Stimulated activated CD4-positive, alpha-beta T cell treated with anti-CD3 and anti-CD28 coated beads, Interleukin-12 subunit alpha, Interleukin-12 subunit beta, amount 100 ng/mL, for 48 hours (primary cell): Measurements from ENCODE around the gene CLDN11.

ENCODE experiments used
- DNase-seq, 3 donors: peaks; one replicate each; pipeline ENCODE4 v3.0.0-alpha.2; 2020; ENCODE audit warnings: low read depth in 2 of 3, low spot score in 1 of 3

Gene CLDN11

GRCh38 chr3:170426240-170426797 lies 7.7 kb downstream of the CLDN11 start:
- DNase-seq = no peak

DNA sequence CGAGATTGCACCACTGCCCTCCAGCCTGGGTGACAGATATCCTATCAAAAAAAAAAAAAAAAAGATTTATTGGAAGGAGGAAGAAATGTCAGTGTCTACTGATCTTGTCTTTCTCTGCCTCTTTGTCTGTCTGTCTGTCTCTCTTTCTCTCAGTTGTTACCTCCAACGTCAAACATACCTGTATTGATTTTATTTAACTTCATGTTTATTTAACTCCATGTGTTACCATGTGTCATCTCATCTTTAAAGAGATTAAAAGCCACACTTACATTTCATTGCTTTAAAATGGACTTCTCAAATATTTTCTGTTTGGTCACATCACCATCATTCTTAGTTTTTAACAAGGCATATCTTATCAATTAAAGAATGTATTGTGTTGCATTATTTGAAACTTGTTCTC lies 9.4 kb downstream of the CLDN11 start:
- DNase-seq = no peak

DNA sequence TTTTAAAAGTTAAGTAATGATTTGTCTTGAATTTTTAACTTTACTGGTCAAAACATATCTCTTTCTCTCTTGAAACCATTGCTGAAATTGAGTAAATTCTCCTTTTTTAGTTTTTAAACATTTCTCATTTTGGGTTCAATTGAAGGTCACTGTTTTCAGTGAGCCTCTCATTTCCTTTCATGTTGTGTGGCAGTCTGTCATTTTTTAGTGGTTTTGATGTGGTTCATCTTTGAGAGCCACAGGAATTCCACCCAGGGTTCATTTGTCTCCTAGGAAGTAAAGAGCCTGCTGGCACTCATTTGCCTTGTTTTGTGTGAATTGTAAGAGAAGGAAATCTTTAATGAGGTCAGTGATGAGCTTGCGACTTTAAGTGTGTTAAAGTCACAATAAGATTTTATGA lies 10.4 kb downstream of the CLDN11 start:
- no peak for DNase-seq

- no peak for DNase-seq
These were observed 12.4 kb downstream of the CLDN11 start for GRCh38 chr3:170431054-170431453.

DNA sequence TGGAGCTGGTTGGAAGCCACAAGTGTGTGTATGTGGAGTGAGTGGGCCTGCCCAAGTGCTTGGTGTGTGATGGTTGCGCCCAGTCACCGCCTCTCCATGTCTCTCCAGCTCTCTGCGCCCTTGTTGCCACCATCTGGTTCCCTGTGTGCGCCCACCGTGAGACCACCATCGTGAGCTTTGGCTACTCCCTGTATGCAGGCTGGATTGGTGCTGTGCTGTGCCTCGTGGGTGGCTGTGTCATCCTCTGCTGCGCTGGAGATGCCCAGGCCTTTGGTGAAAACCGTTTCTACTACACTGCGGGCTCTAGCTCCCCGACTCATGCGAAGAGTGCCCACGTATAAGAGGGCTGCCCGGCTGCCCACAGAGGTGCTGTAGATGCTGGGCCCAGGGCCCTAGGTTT lies 13.7 kb downstream of the CLDN11 start:
- no peak for DNase-seq

- DNase-seq = no peak
These were observed 18.0 kb downstream of the CLDN11 start for GRCh38 chr3:170436697-170437096.

GRCh38 chr3:170437176-170437575 lies 18.5 kb downstream of the CLDN11 start:
- DNase-seq = no peak

GRCh38 chr3:170437696-170438407 lies 19.2 kb downstream of the CLDN11 start:
- no peak for DNase-seq

DNA sequence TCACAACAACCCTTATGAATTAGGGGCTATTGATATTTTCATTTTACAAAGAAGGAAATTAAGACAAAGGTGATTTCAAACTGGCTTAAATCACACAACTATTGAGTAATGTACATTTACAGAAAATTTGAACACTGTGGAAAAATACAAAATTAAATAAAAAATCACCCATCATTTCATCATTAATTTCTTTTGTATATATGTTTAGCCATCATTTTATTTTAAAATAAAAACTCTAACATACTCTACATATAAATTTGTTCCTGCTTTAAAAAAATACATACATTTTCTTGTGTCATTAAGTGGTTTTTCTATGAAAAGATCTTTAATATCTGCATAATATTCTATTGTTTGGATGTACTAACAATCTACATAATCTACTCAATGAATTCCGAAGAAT lies 20.2 kb downstream of the CLDN11 start:
- DNase-seq = no peak

- DNase-seq = no peak
These were observed 21.7 kb downstream of the CLDN11 start for GRCh38 chr3:170440344-170440743.

- DNase-seq = no peak
These were observed 22.7 kb downstream of the CLDN11 start for GRCh38 chr3:170441412-170441811.

DNA sequence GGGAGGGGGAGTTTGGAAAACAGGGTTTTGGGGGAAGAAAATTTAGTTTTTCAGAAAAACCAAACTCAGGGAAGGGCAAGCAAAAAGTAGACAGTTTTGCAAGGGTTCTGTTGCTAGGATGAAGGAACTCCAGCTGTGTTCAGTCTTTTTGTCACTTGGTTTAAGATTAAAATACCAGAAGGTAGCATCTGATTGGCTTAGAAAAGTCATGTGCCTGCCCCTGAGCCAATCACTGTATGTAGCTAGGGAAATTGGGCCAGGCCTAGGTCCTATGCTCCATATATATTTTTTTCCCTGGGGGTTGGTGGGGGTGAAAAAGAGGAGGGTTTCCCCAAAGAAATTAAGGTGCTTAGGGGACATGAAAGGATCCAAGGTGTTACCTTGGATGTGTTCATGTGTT lies 24.3 kb downstream of the CLDN11 start:
- DNase-seq = no peak

- no peak for DNase-seq
These were observed 24.8 kb downstream of the CLDN11 start for GRCh38 chr3:170443457-170443856.

GRCh38 chr3:170448584-170448983 lies 29.9 kb downstream of the CLDN11 start:
- DNase-seq = no peak

GRCh38 chr3:170450039-170450438 lies 31.4 kb downstream of the CLDN11 start:
- no peak for DNase-seq

GRCh38 chr3:170454509-170454908 lies 35.8 kb downstream of the CLDN11 start:
- DNase-seq = no peak

DNA sequence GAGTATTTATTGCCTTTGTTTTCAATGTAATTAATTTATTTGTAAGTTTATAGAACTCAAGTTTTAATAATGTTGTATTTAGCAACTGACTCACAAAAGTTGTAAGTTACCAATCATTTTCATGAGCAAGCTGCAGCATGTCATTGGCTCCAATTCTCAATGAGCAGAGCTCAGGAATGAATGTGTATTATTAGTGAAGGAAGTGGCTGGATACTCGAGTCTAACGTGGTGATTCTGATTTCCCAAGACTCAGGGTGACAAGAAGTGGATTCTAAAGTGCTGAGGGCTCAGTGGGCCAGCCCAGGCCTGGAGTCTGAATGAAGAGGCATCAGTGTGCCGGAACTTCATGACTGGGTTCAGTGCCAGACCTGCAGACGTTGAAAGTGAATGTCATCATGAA lies 39.6 kb downstream of the CLDN11 start:
- no peak for DNase-seq

- DNase-seq = no peak
These were observed 44.3 kb downstream of the CLDN11 start for GRCh38 chr3:170463011-170463410.

DNA sequence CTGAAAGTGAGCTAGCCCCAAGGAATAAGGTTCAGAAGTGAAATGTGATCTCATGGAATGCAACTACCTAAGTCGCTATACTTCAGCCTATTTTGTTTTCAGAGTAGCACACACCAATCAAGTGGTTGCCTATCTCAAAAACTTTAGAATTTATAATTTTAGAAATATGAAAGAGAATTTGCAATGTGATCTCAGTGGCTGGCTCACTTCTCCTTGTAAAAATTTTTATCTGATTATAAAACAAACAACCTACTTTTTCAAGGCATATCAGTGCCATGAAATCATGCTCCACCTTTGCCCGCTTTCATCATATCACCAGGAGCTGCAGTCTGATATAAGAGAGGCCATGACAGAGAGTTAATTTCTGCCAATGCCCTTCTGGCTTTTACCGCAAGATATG lies 47.3 kb downstream of the CLDN11 start:
- DNase-seq = no peak

- no peak for DNase-seq
These were observed 48.3 kb downstream of the CLDN11 start for GRCh38 chr3:170467007-170467406.

- DNase-seq = no peak
These were observed 49.0 kb downstream of the CLDN11 start for GRCh38 chr3:170467571-170468147.

DNA sequence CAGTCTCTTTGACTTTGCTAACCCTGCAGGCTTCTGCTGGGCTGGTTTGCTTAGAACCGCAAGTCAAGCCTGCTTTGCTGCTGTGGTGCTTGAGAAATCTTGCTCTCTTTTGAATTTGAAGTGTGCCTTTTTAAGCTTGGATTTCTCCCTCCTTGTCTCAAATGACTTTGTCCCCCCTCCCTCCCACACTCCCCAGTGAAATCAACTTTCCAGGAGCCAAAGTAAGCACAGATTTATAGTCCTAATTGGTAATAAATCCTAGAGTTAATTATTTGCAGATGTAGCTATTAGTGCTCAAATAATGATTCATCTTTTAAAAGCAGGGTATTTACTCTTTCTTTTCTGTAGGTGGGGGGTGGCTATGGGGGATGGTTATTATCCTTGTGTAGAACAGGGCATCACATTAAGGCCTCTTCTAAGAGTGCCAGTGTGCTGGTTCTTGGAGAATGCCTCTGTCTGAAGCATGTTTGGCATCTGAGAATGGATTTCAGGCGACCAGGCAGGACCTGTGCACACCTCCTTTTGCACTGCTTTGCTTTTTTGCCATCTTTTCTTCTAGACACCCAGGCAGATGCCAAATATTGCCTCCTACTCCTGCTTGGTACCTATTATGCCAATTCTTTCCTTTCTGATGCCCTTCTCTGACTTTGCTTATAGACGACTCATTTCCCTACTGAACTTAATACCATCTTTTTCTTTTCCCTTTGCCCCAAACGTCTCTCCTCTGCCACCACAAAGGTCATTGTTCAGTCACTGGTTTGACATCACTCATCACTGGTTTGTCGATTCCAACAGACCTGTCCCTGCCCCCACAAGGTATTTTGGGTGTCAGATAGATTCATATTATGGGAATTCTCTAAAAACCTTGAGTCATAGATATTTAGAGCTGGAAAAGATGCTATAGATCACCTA lies 50.7 kb downstream of the CLDN11 start:
- DNase-seq = no peak
